Ovary (tissue), 3 donors: ENCODE data around the gene KRT33A.

Experiments
- CTCF ChIP-seq, 3 donors: fragments of 450-650 bp in 2 of 3; fragments of 200-600 bp in 1 of 3; IDR thresholded peaks; one replicate each; pipeline versions ENCODE4 v1.5.1 to v1.8.0; 2016 to 2022; ENCODE audit warnings: antibody characterized with exemption in 3 of 3, mild to moderate bottlenecking in 1 of 3
- EP300 ChIP-seq: sonication (generic); formaldehyde crosslinking; IDR thresholded peaks from one replicate; pipeline ENCODE4 v1.6.1; 2017; ENCODE audit warnings: antibody characterized with exemption
- donor health status: DM: no; HTN: no; CAD: no.

- no peak for TF ChIP-seq EP300
- TF ChIP-seq CTCF (IDR thresholded peaks at IDR 0.05), result no peak
Measured at GRCh38 chr17:41325611-41326010, 25.0 kb downstream of the KRT33A start.
